Raji (cell line): Measurements from ENCODE around the gene NME2.

Experiments used
- POLR2A ChIP-seq: IDR thresholded peaks from 2 replicates; pipeline ENCODE4 v1.6.1; 2011; ENCODE audit warnings: low read depth, low read length, control low read depth; ENCODE audit not compliant: insufficient read depth

The NME2 gene

DNA sequence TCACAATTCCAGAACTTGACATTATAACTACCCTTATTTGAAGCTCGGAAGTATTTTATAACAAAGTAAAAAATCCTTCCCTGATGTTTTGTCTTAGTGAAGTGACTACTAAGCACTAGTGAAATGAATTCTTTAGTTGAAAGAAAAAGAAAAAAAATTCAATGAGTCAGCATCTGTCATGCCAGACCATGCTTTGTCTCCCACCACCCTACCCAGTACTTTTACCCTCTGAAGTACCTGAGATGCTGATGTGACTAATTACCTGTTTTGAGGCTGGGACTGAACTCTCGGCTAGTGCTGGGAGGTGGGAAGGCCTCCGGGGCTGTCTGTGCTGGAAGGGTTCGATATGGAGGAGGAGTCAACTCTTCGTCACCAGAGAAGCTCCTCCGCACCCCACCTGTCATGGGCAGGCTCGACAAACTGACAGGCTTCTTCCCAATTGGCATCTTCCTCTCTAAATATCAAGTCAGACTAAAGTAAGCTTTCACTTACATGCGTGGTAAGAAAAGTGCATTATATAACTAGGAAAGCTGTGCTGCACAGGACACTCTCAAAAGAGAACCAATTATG is 19.6 kb downstream of the NME2 start:
- no peak for TF ChIP-seq POLR2A

DNA sequence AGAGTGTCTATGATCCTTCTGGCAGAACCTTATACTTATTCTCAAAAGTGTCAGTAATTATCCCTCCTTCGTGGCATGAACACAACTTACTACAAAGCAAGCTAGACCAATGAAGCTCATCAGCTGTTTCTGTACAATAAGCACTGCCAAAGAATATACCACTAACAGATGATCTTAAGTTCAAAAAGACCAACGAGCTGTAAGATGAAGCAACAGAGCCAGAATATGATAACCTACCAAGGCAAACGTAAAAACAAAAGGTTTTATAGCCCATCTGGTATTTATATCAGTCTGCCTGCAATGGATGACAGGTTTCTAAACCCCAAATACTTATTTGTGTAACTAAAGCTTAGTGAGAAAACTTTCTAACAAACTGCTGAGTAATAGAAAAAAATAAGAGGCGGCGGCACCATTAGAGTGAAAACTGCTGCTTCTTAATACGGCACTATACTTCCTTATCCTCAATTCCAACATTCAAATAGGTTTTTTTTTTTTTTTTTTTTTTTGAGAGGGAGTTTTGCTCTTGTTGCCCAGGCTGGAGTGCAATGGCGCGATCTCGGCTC is 22.1 kb downstream of the NME2 start:
- no peak for TF ChIP-seq POLR2A

DNA sequence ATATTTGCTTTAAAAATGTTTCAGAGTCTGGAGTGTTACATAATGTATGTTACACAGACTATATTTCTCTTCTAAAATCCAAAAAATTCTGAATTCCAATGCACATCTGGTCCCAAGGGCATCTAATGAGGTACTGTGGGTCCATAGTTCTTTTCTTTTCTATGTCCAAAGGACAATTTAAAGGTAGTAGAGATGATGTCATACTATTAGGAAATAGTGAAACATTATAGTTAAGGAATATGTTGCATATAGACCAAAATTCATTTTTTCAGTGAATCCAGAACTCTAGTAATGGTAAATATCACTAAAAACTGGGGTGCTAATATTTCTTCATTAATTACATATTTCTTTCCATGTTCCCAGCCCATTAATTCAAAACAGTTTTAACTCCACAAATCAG is 23.0 kb downstream of the NME2 start:
- TF ChIP-seq POLR2A = no peak

DNA sequence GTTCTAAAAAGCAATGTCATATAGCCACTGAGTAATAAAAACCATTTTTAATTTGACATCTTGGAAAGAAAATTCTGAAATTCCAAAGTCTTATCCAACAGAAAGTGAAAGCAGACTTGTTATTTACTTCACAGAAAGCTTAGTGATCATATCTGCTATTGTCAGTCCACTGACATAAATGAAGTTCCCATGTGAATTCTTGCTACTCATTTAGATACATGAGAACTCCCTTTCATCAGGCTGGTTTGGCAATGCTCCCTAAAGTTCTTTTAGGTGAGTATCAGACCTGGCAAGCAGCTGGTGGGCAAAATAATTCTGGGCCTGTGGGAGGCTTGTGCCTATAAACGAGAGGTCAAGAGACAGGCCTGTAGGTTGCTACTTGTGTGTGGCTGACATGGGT is 23.4 kb downstream of the NME2 start:
- no peak for TF ChIP-seq POLR2A

DNA sequence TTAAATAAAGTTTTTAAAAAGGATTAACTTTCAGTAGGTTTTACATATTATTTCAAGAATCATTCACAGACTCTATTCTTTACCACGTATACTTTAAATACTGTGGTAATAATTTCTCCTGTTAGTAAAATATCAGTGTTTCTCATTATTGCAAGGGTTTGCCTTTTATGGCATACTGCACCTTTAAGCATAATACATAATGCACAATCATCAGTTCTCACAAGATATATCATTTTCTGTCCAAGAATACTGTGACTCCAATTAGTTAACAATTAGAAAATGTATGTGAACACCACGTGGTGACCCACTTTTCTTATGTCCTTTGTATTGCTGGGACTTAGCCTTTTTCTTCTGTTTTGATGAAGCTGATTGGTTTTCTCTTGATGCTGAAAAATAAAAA is 25.7 kb downstream of the NME2 start:
- TF ChIP-seq POLR2A = no peak

DNA sequence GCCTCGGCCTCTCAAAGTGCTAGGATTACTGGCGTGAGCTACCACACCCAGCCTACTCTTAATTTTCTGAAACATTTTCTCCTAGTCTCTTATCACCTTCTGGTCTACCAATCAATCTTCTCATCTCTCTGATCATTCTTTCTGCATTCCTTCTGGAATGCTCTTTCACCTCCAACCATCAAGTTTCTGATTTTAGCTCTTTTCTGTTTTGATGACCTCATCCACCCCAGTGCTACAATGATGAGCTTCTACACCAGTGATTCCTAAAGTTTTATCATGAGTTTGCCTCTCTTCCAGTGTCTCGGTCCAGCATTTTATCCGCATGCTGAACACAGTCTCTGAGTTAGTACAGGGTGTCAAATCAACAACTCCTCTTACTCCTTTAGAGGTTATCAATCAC is 31.5 kb downstream of the NME2 start:
- TF ChIP-seq POLR2A = no peak

DNA sequence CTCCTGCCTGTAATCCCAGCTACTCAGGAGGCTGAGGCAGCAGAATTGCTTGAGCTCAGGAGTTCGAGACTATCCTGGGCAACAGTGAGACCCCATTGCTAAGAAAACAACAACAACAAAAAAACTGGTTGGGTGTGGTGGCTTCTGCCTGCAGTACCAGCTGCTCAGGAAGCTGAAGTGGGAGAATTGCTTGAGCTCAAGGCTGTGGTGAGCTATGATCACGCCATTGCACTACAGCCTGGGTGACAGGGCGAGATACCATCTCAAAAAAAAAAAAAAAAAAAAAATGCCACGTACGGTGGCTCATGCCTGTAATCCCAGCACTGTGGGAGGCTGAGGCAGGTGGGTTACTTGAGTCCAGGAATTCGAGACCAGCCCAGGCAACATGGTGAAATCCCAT is 34.1 kb downstream of the NME2 start:
- no peak for TF ChIP-seq POLR2A

DNA sequence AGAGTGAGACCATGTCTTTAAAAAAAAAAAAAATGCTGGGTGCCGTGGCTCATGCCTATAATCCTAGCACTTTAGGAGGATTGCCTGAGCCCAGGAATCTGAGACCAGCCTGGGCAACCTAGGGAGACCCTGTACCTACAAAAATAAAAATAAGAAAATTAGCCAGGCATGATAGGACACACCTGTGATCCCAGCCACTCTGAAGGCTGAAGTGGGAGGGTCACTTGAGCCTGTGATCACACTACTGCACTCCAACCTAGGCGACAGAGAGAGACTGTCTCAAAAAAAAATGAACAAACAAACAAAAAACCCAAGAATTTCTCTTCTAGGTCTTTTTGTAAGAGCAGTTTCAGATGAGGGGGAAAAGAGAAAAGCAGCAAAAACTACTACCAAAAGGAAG is 34.6 kb downstream of the NME2 start:
- TF ChIP-seq POLR2A = no peak

DNA sequence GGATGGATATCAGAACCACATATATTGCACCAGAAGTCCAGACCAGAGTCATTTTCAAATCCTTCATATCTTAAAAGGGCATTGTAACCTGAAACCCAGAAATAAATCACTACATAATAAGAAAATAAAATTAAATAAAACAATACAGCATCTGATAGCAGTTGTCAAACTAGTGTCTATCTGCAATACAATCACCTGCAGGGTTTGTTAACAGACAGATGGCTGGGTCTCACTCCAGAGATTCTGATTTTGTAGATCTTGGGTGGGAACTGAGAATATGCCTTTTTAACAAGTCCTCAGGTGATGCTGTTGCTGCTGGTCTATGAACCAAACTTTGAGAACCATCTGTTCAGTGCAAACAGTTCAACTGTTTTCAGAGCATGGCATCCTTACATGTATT is 37.6 kb downstream of the NME2 start:
- TF ChIP-seq POLR2A = no peak

DNA sequence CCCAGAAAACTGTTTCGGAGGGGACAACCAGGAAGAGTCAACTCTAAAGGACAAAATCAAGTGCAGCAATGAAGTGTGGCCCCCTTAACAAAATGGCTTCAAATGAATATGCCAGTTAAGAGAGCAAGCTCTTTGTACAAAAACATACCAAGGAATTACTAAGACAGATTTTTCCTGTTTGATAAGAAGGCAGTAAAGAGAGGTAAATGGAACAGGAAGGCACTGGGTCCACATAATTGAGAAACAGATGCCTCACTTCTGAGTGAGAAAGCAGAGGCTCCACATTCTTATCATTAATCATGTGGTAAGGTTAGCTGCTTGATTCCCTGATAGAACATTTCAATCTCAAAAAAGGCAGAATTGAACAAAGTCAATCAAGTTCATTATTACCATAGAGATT is 48.7 kb downstream of the NME2 start:
- TF ChIP-seq POLR2A = no peak

DNA sequence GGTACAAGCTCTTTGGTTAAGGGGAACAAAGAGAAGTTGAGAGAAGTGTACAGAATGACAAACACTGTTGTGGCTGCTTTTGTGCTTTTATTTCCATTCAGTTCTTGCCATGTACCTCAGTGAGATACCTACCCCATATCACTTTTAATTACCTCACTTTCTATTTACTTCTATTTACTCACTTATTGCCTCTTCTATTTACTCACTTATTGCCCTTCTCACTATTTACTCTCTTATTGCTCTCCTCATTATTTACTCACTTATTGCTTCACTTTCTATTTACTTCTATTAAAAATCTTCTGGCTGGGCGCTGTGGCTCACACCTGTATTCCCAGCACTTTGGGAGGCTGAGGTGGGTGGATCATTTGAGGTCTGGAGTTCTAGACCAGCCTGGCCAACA is 51.7 kb downstream of the NME2 start:
- no peak for TF ChIP-seq POLR2A

DNA sequence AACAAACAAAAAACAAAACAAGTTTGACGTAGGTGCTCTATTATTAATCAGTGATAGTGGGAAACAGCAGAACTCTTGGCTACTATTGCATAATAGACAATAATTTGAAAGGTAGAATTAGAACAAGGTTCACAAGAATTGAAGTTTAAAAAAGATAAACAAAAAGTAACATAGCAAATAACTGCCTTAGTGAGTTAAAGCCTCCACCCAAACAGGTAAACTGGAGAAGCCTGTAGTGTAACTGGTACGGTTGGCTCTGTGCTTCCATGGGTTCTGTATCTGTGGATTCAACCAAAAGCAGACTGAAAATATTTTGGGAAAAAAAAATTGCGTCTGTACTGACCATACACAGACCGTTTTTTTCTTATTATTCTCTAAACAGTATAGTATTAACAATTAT is 55.1 kb downstream of the NME2 start:
- TF ChIP-seq POLR2A = no peak
